MCF 10A (cell line): ENCODE data around the gene RASD1. TPM values are rescaled to one million over a fixed set of nuclear protein-coding genes. Genes with fewer than 3 reads are reported as not detected.

Experiments used
- BruUV-seq: library from RNA; stranded (reverse); fragments of 400-500 nt; replicated peaks from 2 replicates; lab custom pipeline; 2021; lab: Mats Ljungman, UMichigan
- CTCF ChIA-PET: fragments of 300-600 bp; sonication (Branson Sonifier 250); formaldehyde crosslinking; extraction: SDS; loops from one replicate; lab custom pipeline; 2021; ENCODE audit warnings: antibody characterized with exemption, inconsistent platforms; lab: Yijun Ruan, JAX
- POLR2A ChIA-PET: fragments of 300-600, 350-650 bp; sonication (Branson Sonifier 250); formaldehyde crosslinking; extraction: SDS; loops from one replicate; lab custom pipeline; 2020; ENCODE audit warnings: antibody characterized with exemption, inconsistent platforms; lab: Yijun Ruan, JAX
- DNase-seq: peaks from one replicate; pipeline ENCODE4 v3.0.0-alpha.2; 2018; ENCODE audit not compliant: unreplicated experiment
- H3K27ac Mint-ChIP-seq: one replicate; pipeline ENCODE4 v1.8.0; 2022; ENCODE audit warnings: mild to moderate bottlenecking, low read depth, mixed read lengths; ENCODE audit not compliant: unreplicated experiment
- H3K27me3 Mint-ChIP-seq: one replicate; pipeline ENCODE4 v1.8.0; 2022; ENCODE audit warnings: mixed read lengths; ENCODE audit not compliant: insufficient read depth, unreplicated experiment
- H3K36me3 Mint-ChIP-seq: one replicate; pipeline ENCODE4 v1.8.0; 2022; ENCODE audit warnings: mild to moderate bottlenecking, moderate library complexity, mixed read lengths; ENCODE audit not compliant: insufficient read depth, unreplicated experiment
- H3K4me1 Mint-ChIP-seq: one replicate; pipeline ENCODE4 v1.8.0; 2022; ENCODE audit warnings: mixed read lengths; ENCODE audit not compliant: insufficient read depth, unreplicated experiment
- H3K4me3 Mint-ChIP-seq: one replicate; pipeline ENCODE4 v1.8.0; 2022; ENCODE audit warnings: mild to moderate bottlenecking, moderate library complexity, mixed read lengths; ENCODE audit not compliant: unreplicated experiment
- H3K9me3 Mint-ChIP-seq: one replicate; pipeline ENCODE4 v1.8.0; 2022; ENCODE audit warnings: mixed read lengths; ENCODE audit not compliant: unreplicated experiment
- intact Hi-C: fragments of 100-400 bp; cut with micrococcal nuclease; formaldehyde crosslinking; loops from 2 replicates; pipeline ENCODE4 v1.14.1; 2022
- total RNA-seq: library from RNA; stranded (reverse); gene quantifications from 2 replicates; pipeline ENCODE4 v1.2.3, GENCODE V29; 2022
- TF ChIP-seq, protein P1 (sequence below): fragments of 200-600 bp; IDR thresholded peaks from one replicate; pipeline ENCODE4 v1.8.0; 2022; ENCODE audit warnings: antibody characterized with exemption, mild to moderate bottlenecking; ENCODE audit not compliant: unreplicated experiment

The RASD1 gene
- total RNA-seq, 1 experiment from 2014 or later, result 0.21 TPM

DNA sequence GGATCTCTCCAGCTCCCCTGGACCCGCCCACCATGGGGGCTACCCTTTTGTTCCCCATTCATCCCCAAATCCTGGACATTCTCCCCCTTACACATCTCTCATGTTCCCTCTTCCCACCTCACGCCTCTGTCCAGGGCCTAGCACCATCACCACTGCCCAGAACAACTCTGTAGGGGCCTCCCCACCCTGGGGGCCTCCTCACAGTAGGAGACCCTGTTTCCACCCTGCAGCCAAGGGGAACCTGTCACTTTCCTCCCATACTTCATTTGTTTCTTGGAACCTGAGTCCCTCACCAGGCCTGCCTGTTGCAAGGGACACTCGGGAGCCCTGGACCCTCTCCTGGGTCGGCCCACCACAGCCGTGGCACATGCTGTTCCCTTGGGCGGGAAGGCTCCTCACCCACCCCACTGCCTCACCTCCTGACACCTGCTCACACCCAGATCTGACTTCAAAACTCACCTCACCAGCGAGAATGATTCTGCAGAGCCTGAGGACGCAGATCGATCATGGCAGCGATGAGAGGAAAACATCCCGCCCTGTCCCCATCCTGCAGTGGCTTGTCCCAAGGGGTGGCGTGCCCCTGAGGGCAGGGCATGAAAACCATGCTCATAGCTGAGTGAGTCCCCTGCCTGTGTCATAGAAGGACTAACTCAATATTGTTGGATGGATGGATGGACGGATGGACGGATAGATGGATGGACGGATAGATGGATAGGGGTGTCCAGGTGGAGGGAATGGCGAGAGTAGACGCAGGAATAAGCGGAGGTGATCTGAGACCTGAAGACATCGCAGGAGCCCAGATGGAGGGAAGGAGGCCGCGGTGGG, 6.8 kb upstream of the RASD1 start:
- Mint-ChIP-seq H3K4me1 (no peaks in the 10 kb centered on the region), H3K27ac (peak overlapping the region; percentile 7), H3K9me3 (no peaks in the 10 kb centered on the region), H3K36me3 (no peaks in the 10 kb centered on the region), H3K4me3 (no peak overlapping the region), H3K27me3 (peaks cover 13% of the 10 kb centered on the region)
- no peak for DNase-seq
- TF ChIP-seq, protein P1, sequence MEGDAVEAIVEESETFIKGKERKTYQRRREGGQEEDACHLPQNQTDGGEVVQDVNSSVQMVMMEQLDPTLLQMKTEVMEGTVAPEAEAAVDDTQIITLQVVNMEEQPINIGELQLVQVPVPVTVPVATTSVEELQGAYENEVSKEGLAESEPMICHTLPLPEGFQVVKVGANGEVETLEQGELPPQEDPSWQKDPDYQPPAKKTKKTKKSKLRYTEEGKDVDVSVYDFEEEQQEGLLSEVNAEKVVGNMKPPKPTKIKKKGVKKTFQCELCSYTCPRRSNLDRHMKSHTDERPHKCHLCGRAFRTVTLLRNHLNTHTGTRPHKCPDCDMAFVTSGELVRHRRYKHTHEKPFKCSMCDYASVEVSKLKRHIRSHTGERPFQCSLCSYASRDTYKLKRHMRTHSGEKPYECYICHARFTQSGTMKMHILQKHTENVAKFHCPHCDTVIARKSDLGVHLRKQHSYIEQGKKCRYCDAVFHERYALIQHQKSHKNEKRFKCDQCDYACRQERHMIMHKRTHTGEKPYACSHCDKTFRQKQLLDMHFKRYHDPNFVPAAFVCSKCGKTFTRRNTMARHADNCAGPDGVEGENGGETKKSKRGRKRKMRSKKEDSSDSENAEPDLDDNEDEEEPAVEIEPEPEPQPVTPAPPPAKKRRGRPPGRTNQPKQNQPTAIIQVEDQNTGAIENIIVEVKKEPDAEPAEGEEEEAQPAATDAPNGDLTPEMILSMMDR, result no peak
- intact Hi-C loops, result no loop called here
- POLR2A ChIA-PET, result no interaction called here
- BruUV-seq, result no TSS peak
- CTCF ChIA-PET, result no interaction called here

DNA sequence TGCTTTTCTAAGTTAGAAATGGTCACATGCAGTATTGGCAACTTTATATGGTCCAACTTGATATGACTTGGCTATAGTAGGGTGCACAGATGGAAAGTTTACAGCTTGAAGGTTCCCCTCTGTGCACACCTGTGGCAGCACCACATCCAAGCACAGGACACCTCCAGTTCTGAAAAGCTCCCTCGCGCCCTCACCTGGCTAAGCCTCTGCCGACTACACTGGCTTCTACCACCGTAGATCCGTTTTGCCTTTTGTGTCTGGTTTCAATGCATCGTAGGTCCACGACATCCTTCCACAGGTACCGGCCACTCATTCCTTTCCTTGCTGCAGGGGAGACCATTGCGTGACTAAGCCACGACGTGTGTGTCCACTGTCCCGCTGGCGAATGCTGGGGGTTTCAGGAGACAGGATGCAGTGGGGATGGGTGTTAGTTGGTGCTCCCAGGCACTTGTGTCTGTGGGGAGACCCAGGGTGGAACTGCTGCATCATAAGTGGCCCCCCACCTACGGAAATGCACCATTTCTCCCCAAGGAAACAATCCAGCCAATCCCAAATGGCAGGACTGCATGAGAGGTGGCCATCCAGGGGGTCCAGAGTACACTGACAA, 4.9 kb upstream of the RASD1 start:
- intact Hi-C loops, result no loop called here
- H3K4me3 Mint-ChIP-seq, result no peak overlapping the region
- POLR2A ChIA-PET, result no interaction called here
- no peak overlapping the region for H3K27ac Mint-ChIP-seq
- DNase-seq, result no peak
- H3K4me1 Mint-ChIP-seq, result no peaks in the 10 kb centered on the region
- CTCF ChIA-PET, result no interaction called here
- peaks cover 13% of the 10 kb centered on the region for H3K27me3 Mint-ChIP-seq
- no peaks in the 10 kb centered on the region for H3K9me3 Mint-ChIP-seq
- BruUV-seq, result no TSS peak
- no peaks in the 10 kb centered on the region for H3K36me3 Mint-ChIP-seq
- TF ChIP-seq, protein P1, result no peak

DNA sequence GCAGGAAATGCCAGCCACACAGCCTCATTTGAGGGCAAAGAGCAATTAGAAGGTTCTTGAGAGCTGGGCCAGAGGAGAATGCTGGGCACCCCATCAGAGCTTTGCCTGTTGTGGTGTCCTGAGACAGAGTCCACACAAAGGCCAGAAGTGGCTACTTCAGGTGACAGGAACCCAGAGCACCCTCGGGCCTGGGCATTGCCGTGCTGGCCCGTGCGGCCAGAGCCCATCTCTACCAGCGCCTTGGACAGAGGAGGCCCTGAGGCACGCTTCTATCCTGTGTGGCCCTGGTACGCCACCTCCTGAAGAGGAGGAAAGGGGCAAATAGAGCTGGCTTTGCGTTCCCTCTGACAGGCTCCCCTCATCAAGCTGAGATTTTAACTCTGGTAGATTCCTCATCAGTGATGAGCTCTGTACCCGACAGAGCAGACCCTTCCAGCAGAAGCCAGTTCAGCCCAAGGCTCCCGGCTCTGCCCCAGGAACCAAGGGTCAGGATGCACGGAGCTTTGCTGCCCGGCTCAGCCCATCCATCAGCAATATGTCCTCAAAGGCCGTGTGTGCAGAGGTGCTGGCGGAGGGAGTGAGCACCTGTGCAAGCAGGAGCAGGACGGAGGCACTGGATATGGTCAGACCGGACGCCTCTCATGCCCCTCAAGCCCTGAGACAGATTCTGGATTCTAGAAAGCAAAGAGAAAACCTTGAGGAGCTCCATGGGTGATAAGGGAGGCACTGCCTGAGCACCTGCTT, 3.4 kb upstream of the RASD1 start:
- TF ChIP-seq, protein P1, result no peak
- no peak for DNase-seq
- BruUV-seq, result no TSS peak
- H3K27ac Mint-ChIP-seq, result no peak overlapping the region
- no peaks in the 10 kb centered on the region for H3K36me3 Mint-ChIP-seq
- no peaks in the 10 kb centered on the region for H3K9me3 Mint-ChIP-seq
- H3K27me3 Mint-ChIP-seq, result peaks cover 13% of the 10 kb centered on the region
- CTCF ChIA-PET, result no interaction called here
- POLR2A ChIA-PET, result no interaction called here
- no peaks in the 10 kb centered on the region for H3K4me1 Mint-ChIP-seq
- intact Hi-C loops, result no loop called here
- no peak overlapping the region for H3K4me3 Mint-ChIP-seq
